ENCODE data around the gene CDK16.

DNA sequence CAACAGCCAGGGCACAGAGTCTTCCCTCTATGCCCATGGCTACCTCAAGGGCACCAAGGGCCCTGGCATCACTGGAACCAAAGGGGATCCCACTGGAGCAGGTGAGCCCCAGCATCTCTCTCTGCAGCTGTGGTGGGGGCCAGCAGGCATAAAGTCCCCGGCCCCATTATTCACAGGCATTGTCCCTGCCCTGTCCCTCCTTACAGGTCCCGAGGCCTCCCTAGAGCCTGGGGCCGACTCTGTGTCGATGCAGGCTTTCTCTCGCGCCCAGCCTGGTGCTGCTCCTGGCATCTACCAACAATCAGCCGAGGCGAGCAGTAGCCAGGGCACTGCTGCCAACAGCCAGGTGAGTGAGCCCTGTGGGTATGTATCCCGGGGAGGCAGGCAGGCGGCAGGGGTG lies 37.2 kb upstream of the CDK16 start:
- TF ChIP-seq EP300 (IDR thresholded peaks at IDR 0.05; ENCODE audit: borderline replicate concordance in 1 of 2, low read depth in 1 of 2, low read length in 1 of 2) (no peak), CTCF (IDR thresholded peaks at IDR 0.05) (no peak), RFX5 (IDR thresholded peaks at IDR 0.05; ENCODE audit: low read length) (no peak), YY1 (IDR thresholded peaks at IDR 0.05; ENCODE audit: low read depth) (no peak), SMC3 (IDR thresholded peaks at IDR 0.05; ENCODE audit: low read depth, low read length) (no peak), ELF1 (IDR thresholded peaks at IDR 0.05) (no peak)
- TF ChIP-seq, protein P1, sequence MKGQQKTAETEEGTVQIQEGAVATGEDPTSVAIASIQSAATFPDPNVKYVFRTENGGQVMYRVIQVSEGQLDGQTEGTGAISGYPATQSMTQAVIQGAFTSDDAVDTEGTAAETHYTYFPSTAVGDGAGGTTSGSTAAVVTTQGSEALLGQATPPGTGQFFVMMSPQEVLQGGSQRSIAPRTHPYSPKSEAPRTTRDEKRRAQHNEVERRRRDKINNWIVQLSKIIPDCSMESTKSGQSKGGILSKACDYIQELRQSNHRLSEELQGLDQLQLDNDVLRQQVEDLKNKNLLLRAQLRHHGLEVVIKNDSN (IDR thresholded peaks at IDR 0.05; ENCODE audit: borderline replicate concordance, low read depth) = no peak

Measured in SK-N-SH (cell line).